HEK293 (cell line): ENCODE results near the gene TNNT3.

Source experiments
- CTCF ChIA-PET: fragments of 350-600 bp; formaldehyde crosslinking; extraction: SDS; loops from one replicate; lab custom pipeline; 2021; ENCODE audit warnings: antibody characterized with exemption; lab: Yijun Ruan, JAX
- POLR2A ChIA-PET: fragments of 300-600 bp; formaldehyde crosslinking; extraction: SDS; loops from one replicate; lab custom pipeline; 2020; ENCODE audit warnings: antibody characterized with exemption, inconsistent platforms; lab: Yijun Ruan, JAX
- H3K27ac ChIP-seq: fragments of 200-500 bp; sonication (Bioruptor generic); 2 replicates; pipeline ENCODE4 v1.5.1; 2014; ENCODE audit warnings: low read depth, low read length, control low read depth, inconsistent platforms; ENCODE audit errors: extremely low read depth
- H3K36me3 ChIP-seq, 2 experiments: fragments of 200-500 bp in 1 of 2; sonication (Bioruptor generic) in 1 of 2; 1 replicate in 1 of 2; 2 replicates in 1 of 2; pipeline ENCODE4 v1.5.1; 2014 to 2017; ENCODE audit warnings: inconsistent platforms in 2 of 2, low read length in 2 of 2; ENCODE audit not compliant: control insufficient read depth in 2 of 2, insufficient read depth in 1 of 2
- H3K4me1 ChIP-seq: fragments of 200-500 bp; sonication (Bioruptor generic); 2 replicates; pipeline ENCODE4 v1.5.1; 2014; ENCODE audit warnings: mild to moderate bottlenecking, low read length, inconsistent platforms; ENCODE audit not compliant: control insufficient read depth, insufficient read depth
- H3K4me3 ChIP-seq: 2 replicates; pipeline ENCODE4 v1.5.1; 2011; ENCODE audit warnings: low read depth, mild to moderate bottlenecking, control low read depth, low read length, moderate library complexity
- H3K9me3 ChIP-seq: fragments of 200-500 bp; sonication (Bioruptor generic); 2 replicates; pipeline ENCODE4 v1.5.1; 2014; ENCODE audit warnings: low read depth, low read length, inconsistent platforms; ENCODE audit not compliant: control insufficient read depth, insufficient read depth
- INSM2 ChIP-seq: fragments of 450-650 bp; formaldehyde crosslinking; IDR thresholded peaks from 2 replicates; pipeline ENCODE4 v1.5.1; 2016; ENCODE audit warnings: missing biosample characterization, missing genetic modification characterization
- KLF8 ChIP-seq: fragments of 450-650 bp; formaldehyde crosslinking; IDR thresholded peaks from 2 replicates; pipeline ENCODE4 v1.5.1; 2016; ENCODE audit warnings: missing biosample characterization, missing genetic modification characterization
- PATZ1 ChIP-seq: fragments of 450-650 bp; formaldehyde crosslinking; IDR thresholded peaks from 2 replicates; pipeline ENCODE4 v1.5.1; 2016; ENCODE audit warnings: missing biosample characterization, missing genetic modification characterization
- PRDM10 ChIP-seq: fragments of 450-650 bp; formaldehyde crosslinking; IDR thresholded peaks from 2 replicates; pipeline ENCODE4 v1.5.1; 2016; ENCODE audit warnings: missing biosample characterization, missing genetic modification characterization
- SP3 ChIP-seq: fragments of 450-650 bp; formaldehyde crosslinking; IDR thresholded peaks from 2 replicates; pipeline ENCODE4 v1.5.1; 2016; ENCODE audit warnings: missing biosample characterization, missing genetic modification characterization
- ZBTB44 ChIP-seq: fragments of 450-650 bp; IDR thresholded peaks from 2 replicates; pipeline ENCODE4 v1.5.1; 2018; ENCODE audit warnings: missing biosample characterization, mild to moderate bottlenecking, missing genetic modification characterization
- ZBTB8A ChIP-seq: fragments of 450-650 bp; formaldehyde crosslinking; IDR thresholded peaks from 2 replicates; pipeline ENCODE4 v1.5.1; 2016; ENCODE audit warnings: missing biosample characterization, missing genetic modification characterization
- ZFHX2 ChIP-seq: fragments of 450-650 bp; formaldehyde crosslinking; conservative IDR thresholded peaks from 2 replicates; pipeline ENCODE4 v1.5.1; 2016; ENCODE audit warnings: missing biosample characterization, missing genetic modification characterization
- ZIC2 ChIP-seq: fragments of 450-650 bp; formaldehyde crosslinking; IDR thresholded peaks from 2 replicates; pipeline ENCODE4 v1.5.1; 2016; ENCODE audit warnings: missing biosample characterization, missing genetic modification characterization
- ZNF114 ChIP-seq: fragments of 450-650 bp; formaldehyde crosslinking; IDR thresholded peaks from 2 replicates; pipeline ENCODE4 v1.5.0; 2017; ENCODE audit warnings: missing biosample characterization, missing genetic modification characterization
- ZNF19 ChIP-seq: fragments of 450-650 bp; formaldehyde crosslinking; IDR thresholded peaks from 2 replicates; pipeline ENCODE4; 2016; ENCODE audit warnings: missing biosample characterization, missing genetic modification characterization, low read depth
- ZNF398 ChIP-seq: fragments of 450-650 bp; formaldehyde crosslinking; IDR thresholded peaks from 2 replicates; pipeline ENCODE4 v1.5.1; 2017; ENCODE audit warnings: missing biosample characterization, missing genetic modification characterization
- ZNF449 ChIP-seq: fragments of 450-650 bp; formaldehyde crosslinking; IDR thresholded peaks from 2 replicates; pipeline ENCODE4 v1.5.1; 2017; ENCODE audit warnings: missing biosample characterization, mild to moderate bottlenecking, missing genetic modification characterization, moderate library complexity
- ZNF664 ChIP-seq: fragments of 450-650 bp; formaldehyde crosslinking; IDR thresholded peaks from 2 replicates; pipeline ENCODE4 v1.5.1; 2016; ENCODE audit warnings: missing biosample characterization, missing genetic modification characterization
- ZNF701 ChIP-seq: fragments of 450-650 bp; formaldehyde crosslinking; IDR thresholded peaks from 2 replicates; pipeline ENCODE4 v1.5.1; 2016; ENCODE audit warnings: missing biosample characterization, missing genetic modification characterization
- ZNF76 ChIP-seq: fragments of 450-650 bp; formaldehyde crosslinking; IDR thresholded peaks from 2 replicates; pipeline ENCODE4; 2016; ENCODE audit warnings: low read depth, missing biosample characterization, missing genetic modification characterization, borderline replicate concordance
- ZNF777 ChIP-seq: fragments of 450-650 bp; formaldehyde crosslinking; IDR thresholded peaks from 2 replicates; pipeline ENCODE4 v1.5.1; 2017; ENCODE audit warnings: missing biosample characterization, missing genetic modification characterization, borderline replicate concordance
- ZNF843 ChIP-seq: fragments of 450-650 bp; formaldehyde crosslinking; IDR thresholded peaks from 2 replicates; pipeline ENCODE4 v1.5.1; 2016; ENCODE audit warnings: missing biosample characterization, missing genetic modification characterization
- ZSCAN18 ChIP-seq: fragments of 450-650 bp; formaldehyde crosslinking; IDR thresholded peaks from 2 replicates; pipeline ENCODE4 v1.5.1; 2016; ENCODE audit warnings: missing biosample characterization, missing genetic modification characterization

Gene TNNT3

GRCh38 chr11:1933416-1934334, 14.2 kb downstream of the TNNT3 start (continued):
- TF ChIP-seq ZNF664 (tag by site-specific recombination) (no peak), ZFHX2 (tag by site-specific recombination) (no peak; the same call in 1 of the 2 replicates), ZBTB8A (tag by site-specific recombination) (no peak), ZNF777 (tag by site-specific recombination) (no peak), ZNF449 (tag by site-specific recombination) (no peak), ZSCAN18 (tag by site-specific recombination) (no peak), INSM2 (tag by site-specific recombination) (no peak), PRDM10 (tag by site-specific recombination) (no peak), ZIC2 (tag by site-specific recombination) (no peak), ZNF76 (tag by site-specific recombination) (no peak), ZNF114 (no peak)
- TF ChIP-seq, all 188 proteins: peak for 0

- H3K9me3 ChIP-seq: no peaks in the 10 kb centered on the region
- CTCF ChIA-PET: interaction anchor here (0.6 to 0.8 kb wide), 2 partner anchors 11 to 52 kb away, joined by 3 read pairs; no protein-coding TSS in a partner anchor
- no peak overlapping the region for H3K4me3 ChIP-seq
- H3K36me3 ChIP-seq: no peaks in the 10 kb centered on the region
- H3K4me1 ChIP-seq: no peaks in the 10 kb centered on the region
- POLR2A ChIA-PET: no interaction called here
- no peak overlapping the region for H3K27ac ChIP-seq
- TF ChIP-seq ZNF701: no peak
- no peak for TF ChIP-seq KLF8 (tag by site-specific recombination)
- TF ChIP-seq ZNF843 (tag by site-specific recombination): no peak
- TF ChIP-seq ZBTB44 (tag by site-specific recombination): no peak
- no peak for TF ChIP-seq ZNF19 (tag by site-specific recombination)
- TF ChIP-seq ZNF398 (tag by site-specific recombination): no peak
- TF ChIP-seq ZIC2 (tag by site-specific recombination): no peak
- no peak for TF ChIP-seq PATZ1 (tag by site-specific recombination)
- TF ChIP-seq SP3: no peak
Observed at GRCh38 chr11:1934335-1935155, 15.0 kb downstream of the TNNT3 start.
